Esophagus mucosa (tissue), 1 donor: ENCODE data around the gene SUN2. TPM values are rescaled to one million over a fixed set of nuclear protein-coding genes. Genes with fewer than 3 reads are reported as not detected.
A peak's percentile ranks its signal among the peaks of the same experiment; 100 is the strongest.
"Not testable (repeated sequence)": the region's sequence is repeated elsewhere in the genome, so short reads cannot be mapped to it uniquely, and the experiment has no call there.

Source experiments
- ATAC-seq: fragments of 200-7000 bp; cut with Tn5 transposase; one replicate; pipeline ENCODE4 v1.9.1; 2020
- total RNA-seq: library from RNA; stranded (reverse); gene quantifications from one replicate; pipeline ENCODE4 v1.2.4, GENCODE V29; 2023
- donor health status: DM: yes; HTN: yes; CAD: no.

Gene SUN2, protein sequence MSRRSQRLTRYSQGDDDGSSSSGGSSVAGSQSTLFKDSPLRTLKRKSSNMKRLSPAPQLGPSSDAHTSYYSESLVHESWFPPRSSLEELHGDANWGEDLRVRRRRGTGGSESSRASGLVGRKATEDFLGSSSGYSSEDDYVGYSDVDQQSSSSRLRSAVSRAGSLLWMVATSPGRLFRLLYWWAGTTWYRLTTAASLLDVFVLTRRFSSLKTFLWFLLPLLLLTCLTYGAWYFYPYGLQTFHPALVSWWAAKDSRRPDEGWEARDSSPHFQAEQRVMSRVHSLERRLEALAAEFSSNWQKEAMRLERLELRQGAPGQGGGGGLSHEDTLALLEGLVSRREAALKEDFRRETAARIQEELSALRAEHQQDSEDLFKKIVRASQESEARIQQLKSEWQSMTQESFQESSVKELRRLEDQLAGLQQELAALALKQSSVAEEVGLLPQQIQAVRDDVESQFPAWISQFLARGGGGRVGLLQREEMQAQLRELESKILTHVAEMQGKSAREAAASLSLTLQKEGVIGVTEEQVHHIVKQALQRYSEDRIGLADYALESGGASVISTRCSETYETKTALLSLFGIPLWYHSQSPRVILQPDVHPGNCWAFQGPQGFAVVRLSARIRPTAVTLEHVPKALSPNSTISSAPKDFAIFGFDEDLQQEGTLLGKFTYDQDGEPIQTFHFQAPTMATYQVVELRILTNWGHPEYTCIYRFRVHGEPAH
- 94.2 TPM for total RNA-seq

DNA sequence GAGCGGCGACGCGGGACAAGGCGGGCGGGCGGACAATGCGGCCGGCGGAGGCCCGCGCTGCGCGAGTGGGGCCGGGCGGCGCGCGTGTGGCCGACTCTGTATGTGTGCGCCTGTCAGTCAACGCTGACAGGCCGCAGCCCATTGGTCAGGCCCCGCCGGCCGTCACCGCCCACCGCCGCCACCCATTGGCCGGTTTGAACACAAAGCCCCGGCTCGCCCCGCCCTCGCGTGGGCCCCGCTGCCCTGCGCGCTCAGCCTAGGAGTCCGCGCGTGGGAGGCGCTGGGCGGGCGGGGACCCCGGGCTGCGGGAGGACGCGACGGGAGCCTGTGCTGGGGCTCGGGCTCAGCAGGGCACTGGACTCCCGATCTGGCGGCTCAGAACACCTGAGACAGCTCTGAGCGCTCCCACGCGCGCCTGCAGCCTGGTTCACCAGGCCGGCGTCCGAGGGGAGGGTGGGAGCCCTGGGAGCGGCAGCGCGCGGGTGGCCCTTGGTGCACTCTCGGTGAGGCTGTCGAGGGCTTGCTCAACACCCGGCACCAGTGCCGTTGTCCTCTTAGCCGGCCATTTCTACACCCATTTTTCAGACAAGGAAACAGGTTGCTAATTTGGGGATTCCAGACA, at the start of gene SUN2:
Gene SUN2 (minus strand): TSS at position 88 of the 622 bp plus-strand sequence. CDS start 3,370 bp downstream, outside the sequence.
- ATAC-seq, result peak; percentile 79

DNA sequence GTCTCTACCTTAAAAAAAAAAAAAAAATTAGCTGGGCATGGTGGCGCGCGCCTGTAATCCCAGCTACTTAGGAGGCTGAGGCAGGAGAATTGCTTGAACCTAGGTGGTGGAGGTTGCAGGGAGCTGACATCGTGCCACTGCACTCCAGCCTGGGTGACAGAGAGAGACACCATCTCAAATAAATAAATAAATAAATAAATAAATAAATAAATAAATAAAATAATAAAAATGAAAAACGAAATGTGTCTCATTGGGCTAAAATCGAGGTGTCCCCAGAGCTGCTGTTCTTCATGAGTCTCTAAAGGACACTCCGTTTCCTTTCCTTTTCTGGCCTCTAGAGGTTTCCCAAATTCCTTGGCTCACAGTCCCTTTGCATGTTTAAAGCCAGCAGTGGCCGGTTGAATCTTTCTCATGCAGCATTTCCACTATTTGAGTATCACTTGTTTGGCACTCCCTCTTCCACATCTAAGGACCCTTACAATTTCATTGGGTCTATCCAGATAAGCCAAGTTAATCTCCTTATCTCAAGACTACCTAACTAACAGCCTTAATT, 49.3 kb upstream of the SUN2 start:
- not testable (repeated sequence) for ATAC-seq

DNA sequence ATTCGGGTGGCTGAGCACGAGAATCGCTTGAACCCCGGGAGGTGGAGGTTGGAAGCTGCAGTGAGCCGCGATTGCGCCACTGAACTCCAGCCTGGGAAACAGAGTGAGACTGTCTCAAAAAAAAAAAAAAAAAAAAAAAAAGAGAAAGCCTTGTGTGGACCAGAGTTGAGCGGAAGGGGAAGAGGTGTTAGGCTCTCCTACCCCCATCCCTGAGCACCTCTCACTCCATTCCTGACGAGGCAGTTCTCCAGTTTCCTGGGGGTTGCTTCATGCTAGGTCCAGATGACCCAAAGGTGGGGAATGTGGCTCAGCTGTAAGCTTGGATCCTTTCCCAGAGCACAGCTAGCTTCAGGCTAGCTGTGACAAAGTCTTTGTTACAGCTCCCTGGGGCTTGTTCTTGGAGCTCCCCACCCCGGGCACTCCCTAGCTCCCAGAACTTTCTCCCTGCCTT, 46.9 kb upstream of the SUN2 start:
- ATAC-seq, result peak; percentile 84

DNA sequence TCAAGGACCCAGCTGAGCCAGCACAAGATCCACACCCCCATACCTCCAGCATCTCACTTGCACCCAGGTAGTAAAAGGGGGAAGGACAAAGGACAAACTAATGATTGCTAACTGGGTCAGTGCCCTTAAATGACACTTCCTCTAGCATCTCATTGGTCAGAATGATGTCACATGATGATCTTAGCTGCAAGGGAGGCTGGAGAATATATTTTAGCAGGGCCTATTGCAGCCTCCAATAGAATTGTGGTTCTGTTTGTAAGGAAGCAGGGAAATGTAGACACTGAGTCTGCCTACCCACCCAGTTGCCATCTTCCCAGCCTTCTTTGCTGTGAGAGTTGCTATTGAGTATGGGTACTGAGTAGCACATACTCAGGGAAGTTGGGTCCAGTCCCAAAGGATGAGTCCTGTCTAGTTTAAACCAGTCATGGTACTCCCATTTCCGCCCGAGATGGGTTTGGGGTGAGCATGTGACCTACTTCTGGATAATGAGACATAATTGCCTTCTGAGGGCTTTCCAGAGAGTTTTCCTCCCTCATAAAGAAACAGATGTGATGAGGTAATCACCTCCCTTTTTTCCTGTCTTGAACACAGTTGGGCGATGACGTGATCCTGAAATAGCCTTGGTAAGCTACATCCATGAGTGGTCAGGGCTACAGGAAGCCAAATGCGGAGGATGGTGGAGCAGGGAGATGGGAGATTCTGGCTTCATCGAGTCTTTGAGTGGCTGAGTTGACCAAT, 43.6 kb upstream of the SUN2 start:
- no peak for ATAC-seq

DNA sequence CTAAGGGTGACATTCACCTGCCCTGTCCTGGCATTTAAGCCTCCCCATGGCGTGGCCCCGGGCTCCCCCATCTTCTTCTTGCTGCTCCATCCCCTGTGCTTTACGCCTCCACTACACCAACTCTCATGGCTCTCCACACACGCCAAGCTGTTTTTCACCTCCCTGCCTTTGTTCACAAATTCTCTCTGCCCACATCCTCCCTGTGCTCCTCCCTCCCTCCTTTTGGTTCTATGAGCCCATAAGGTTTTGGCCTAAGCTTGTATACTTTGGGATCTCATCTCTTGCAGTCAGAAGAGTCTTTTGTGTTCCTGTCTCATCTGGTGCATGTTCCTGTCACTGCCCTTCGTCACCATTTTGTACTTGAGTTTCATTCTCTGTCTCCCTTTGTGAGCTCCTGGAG, 42.7 kb upstream of the SUN2 start:
- no peak for ATAC-seq

DNA sequence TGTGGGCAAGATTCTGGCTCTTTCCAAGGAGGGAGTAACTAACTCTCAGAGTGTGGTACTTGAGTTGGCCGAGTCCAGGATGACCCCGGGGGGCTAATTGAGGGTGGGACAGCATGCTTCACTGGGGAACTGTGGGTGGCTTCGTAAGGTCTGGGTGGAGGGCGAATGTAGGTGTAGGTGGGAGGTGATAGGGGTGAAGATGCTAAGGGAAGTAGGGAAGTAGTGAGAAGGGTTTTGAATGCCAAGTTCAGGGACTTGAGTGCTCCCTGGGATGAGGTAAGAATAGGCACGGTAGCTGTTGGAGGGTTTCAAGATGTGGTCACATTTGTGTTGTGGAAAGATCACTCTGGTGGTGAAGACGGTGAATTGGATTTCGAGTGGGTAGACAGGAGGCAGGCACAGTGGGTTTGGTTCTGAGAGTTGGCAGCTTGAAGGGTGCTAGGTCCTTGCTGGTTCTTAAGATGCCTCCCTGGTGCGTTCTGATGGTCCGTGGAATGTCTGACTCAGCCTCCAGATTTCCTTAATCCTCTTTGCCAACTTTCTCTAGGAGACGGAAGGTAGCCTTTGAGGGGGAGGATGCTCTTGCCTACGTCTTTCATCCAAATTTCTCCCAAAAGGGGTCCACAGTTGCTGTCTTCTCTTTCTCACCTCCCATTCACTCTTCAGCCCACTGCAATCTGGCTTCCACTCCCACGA, 40.6 kb upstream of the SUN2 start:
- ATAC-seq, result no peak

DNA sequence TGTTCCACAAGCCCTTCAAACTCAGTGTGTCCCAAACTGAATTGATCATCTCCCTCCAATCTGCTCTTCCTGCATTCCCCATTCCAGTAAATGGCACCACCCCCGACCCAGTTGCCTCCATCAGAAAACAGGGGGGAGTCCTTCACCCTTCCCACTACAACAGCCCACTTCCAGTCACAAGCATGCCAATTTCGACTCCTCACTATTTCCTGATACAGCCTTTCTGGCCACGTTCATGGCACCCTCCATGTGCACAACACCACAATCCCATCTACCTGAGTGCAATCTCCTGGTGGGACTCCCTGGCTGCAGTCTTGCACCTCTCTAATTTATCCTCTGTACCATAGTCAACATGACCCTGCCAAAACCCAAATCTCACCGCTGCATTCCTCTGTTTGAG, 39.8 kb upstream of the SUN2 start:
- ATAC-seq, result no peak

DNA sequence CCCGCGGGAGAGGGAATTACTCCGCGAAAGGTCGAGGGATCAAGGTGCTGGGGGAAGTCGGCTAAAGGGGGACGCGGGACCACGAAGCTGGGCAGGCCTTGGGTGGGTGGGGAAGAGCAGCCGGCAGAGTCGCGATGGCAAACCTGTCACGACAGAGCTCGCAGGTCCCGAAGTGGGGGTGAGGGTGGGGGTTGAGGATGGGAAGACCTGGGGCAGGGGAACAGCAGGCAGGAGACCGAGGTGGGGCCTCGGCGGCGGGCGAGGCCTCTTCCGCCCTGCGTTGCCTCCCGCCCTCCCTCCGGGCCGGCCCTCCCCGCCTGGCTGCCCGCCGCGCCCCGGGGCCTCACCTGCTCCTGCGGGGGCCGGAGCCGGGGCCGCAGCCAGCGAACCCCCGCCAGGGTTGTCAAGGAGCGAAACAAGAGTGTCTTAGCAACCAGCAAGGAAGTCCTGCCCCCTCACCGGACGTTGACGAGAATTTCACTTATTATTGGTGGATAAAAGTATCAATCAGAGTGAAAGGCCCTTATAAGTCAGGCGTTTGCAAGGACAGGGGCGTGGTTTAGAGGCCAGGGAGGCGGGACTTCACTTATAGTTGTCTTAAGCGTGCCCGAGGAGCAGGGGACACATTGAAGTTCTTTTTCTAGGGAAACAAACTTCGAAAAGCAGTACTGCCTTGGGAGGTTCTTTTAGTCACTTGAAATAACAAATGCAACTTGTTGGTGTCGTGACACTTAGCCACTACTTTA, 38.1 kb upstream of the SUN2 start, which contains the start of gene DNAL4:
Gene DNAL4 (minus strand): TSS at position 423 of the 746 bp plus-strand sequence. CDS start 11,412 bp downstream, outside the sequence.
- peak; percentile 95 for ATAC-seq

DNA sequence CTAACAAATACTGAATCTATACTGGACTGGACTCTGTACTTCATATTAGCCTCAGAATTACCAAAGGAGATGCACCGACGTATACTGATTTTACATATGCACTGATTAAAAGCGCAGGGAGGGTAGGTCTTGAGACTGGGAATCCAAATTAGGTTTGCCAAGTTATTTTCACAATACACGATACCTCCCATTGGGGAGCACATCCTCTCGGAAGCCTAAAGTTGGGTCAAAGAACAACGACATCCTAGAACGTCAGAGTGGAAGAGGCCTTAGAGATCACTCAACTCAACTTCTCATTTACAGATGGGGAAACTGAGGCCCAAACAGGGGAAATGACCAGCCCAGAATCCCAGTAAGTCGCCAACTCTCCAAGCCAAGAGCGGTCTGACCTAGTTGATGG, 37.5 kb upstream of the SUN2 start:
- ATAC-seq, result no peak

DNA sequence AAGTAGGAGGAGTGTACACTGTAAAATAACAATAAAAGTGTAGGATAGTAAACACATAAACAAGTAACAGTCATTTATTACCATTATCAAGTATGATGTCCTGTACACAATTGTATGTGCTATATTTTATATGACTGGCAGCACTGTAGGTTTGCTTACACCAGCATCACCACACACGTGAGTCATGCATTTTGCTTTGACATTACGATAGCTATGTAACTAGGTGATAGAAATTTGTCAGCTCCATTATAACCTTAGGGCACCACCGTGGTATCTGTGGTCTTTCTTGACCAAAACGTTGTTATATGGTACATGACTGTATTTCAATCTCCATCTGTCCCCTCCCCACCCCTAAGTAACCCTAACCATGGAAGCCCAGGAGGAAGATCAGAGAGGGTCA, 37.0 kb upstream of the SUN2 start:
- no peak for ATAC-seq

DNA sequence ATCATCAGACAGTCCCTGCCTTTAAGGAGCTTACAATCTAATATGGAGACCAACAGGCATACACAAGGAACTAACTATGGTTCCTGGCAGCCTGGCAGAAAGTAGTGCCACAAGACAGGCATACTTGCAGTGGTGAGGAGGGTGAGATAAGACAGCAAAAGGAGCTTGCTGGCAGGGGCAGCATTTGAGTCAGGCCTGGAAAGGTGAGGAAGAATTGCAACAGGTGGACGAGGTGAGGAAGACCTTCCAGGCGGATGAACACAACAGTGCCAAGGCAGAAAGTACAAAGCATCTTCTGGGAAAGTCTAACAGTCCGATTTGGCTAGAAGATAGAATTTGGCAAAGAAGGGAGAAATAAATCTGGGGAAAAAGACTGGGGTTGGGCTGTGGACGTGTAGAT, 33.8 kb upstream of the SUN2 start:
- ATAC-seq, result no peak

DNA sequence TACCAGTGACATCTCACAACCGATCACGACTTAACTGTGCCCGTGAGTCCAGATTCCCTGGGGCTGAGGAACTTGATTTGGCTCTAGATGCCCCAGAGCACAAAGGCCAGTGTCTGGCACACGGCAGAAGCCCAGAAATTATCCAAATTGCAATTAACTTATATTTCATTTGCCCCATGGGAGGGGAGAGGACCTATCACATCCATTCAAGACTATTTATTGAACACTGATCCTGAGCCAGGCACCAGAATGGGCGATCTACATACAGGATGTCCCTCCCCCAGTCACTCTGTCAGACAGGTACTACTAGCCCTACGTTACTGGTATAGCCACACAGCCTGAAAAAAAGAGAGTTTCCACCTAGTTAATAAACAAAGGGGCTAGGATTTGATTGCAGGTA, 33.0 kb upstream of the SUN2 start:
- no peak for ATAC-seq

DNA sequence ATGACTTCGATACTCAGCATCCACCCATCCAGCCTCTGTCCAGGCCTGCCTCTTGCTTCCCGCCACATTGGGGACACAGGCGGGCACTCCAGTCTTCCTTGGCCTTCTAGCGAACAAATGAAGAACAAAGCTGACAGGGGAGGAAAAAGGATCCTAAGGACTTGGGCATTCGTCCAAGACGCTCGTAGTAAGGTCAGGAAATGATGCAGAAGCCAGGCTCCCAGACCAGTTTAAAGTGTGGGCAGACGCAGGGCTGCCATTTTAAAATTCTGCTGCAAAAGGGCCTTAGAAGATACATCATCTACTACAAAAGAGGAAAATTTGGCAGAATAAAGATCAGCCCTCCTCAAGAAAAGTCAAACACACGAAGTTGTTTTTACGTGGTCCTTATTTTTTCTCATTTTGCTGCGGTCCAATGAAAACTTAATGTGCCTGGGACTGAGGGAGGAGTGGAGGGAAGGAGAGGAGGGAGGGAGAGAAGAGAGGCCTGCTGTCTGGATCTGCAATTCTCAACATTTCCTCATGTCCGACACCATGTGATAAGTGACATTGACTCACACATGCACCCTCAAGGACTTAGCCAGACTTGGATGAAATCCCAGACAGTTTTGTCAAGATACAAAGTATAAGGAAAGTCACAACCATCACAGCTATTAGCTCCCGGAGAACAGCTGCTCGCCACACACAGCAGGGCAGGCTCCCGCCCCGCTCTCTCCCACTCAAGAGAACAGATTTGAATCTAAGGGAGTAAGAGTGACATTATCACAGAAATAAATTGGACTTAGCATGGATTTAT, 32.4 kb upstream of the SUN2 start:
- ATAC-seq, result peak; percentile 45

DNA sequence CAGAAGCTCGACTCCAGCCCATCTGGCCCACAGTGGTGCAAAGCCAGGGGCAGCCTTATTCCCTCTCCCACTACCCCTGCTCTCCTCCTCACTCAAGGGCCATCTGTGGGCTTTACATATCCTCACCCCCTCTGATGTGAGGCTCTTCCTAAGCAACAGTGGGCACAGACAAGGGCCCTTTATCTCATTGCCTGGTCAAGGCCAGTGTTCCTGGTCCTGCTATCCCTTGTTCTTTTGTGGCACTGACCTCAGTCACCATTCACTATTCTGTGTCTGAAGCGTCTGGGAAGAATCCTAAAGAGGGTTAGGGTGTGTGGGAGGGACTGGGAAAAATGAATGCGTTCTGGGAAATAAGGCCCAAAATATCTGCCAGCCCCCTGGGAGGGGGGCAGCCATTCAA, 30.8 kb upstream of the SUN2 start:
- no peak for ATAC-seq

DNA sequence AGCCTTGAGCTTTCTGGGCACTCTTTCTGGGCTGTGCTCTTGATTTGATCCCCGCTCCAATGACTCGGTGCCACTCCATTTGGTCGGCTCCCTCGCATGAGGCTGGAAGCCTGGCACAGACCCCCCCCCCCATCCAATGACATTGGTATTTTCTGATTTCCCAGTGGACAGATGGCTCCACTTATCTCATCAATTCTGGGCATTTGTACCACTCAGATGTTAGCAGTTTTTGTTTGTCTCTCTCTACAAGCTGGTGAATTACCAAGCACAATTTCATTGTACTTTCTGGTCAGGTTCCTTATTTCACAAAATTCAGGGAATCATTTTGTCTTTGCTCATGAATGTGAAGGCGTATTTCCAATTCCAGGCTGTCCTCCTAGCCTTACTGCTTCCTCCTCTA, 29.1 kb upstream of the SUN2 start:
- no peak for ATAC-seq

DNA sequence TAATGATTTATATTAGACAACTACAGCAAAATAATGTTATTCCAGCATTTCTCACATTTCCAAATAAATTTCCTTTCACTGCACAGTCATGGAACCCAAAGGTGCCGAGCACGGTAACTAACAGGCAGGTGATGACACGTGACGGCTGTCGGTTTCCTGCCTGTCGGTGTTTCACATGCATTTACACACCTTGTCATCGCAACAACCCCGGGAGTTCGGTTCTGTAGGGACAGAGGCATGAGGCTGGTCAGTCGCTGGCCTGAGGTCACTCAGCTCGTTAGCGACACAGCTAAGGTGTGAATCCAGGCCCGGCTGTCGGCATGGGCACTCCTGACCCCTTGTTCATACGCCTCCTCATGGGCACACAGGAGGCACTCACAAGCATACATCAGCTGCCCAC, 28.2 kb upstream of the SUN2 start:
- no peak for ATAC-seq

DNA sequence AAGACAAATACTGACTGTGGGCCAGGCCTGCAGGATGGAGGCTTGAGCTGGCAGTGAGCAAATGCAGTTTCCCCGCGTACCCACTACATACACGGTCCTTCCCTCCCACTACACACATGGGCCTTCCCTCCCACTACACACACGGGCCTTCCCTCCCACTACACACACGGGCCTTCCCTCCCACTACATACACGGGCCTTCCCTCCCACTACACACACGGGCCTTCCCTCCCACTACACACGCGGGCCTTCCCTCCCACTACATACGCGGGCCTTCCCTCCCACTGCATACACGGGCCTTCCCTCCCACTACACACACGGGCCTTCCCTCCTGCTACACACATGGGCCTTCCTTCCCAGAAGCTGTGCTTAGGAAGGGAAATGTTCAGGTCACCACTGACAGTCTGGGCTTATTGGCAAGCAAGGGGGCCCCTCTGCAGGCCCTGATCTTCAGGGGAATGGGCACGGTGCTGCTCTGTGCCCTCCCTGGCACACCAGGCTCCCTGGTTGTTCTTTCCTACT, 27.4 kb upstream of the SUN2 start:
- ATAC-seq, result no peak

DNA sequence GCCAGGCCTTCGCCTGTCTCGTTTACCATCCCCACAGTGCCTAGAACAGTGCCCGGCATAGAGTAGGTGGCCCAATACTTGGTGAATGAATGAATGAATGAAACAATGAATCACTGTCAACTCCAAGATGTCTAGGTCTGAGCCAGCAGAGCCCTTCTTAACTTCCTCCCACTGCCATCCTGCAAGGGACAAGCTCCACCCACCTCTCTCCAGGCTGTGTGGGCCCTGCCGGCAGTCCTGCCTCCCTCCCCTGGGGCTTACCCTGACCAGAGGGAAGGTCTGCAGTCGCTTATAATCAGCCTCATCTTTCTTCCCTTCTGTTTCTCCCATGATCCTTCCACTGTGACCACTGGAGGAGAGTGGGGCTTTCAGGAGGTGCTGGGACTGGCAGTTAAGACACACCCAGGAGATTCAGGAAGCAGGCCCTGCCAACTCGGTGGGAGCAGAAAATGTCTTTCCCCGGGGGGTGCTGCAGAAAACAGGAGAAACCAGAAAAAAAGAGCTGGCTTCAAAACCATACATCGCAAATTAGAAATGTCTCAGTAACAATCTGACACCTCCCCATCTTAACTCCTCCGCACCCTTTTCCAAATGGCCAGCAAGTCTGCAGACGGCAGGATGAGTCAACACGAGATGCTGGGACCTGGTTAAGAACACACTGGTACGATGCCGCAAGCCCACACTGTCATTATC, 26.8 kb upstream of the SUN2 start:
- ATAC-seq, result peak; percentile 19

DNA sequence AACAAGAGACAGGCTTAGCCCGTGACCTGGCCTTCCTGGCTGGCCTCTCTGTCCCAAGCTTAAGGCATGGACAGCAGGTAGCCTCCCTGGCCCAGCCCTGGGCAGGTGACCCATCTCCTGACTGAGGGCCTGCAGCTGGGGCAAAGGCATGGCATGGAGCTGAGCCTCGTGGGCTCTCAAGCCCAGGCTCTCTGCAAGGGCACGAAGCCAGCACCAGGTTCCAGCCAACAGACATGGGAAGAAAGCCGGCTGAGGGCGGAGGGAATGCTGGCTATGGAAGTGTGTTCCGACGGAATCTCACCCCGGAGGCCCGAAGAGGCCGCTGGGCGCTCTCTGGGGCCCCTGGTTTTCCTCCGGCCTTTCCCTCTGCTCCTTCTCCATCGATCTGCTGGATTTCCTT, 25.2 kb upstream of the SUN2 start:
- no peak for ATAC-seq
